Bone marrow (tissue), 2 donors: Measurements from ENCODE around the gene SORBS2.

ENCODE experiments used
- DNase-seq, 2 donors: peaks; one replicate each; lab custom pipeline; 2025; lab: John Stamatoyannopoulos, UW

SORBS2 gene

GRCh38 chr4:185738820-185739219, 73.2 kb downstream of the SORBS2 start:
- no peak for DNase-seq

- no peak for DNase-seq
Measured at GRCh38 chr4:185738038-185738552, 73.9 kb downstream of the SORBS2 start.

- DNase-seq = no peak
Measured at GRCh38 chr4:185737489-185738037, 74.4 kb downstream of the SORBS2 start.

DNA sequence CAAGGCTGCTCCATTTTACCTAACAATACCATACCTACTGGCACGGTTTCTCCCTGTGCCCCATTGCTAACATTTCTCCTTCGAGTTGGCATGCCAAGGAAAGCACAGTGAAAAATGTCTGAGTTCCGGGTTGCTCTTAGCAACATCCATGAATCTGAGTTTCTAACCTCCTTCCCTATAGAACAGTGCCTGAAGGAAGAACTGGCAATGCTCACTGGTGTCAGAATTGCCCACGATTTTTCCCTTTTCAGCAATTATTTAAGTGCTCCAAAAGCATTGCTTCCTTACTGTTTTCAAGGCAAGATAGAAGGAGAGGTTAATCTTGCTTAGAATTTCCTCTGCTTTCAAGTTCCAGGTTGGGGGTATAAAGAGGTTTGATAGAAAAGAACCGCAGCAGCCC, 75.1 kb downstream of the SORBS2 start:
- DNase-seq = no peak

DNA sequence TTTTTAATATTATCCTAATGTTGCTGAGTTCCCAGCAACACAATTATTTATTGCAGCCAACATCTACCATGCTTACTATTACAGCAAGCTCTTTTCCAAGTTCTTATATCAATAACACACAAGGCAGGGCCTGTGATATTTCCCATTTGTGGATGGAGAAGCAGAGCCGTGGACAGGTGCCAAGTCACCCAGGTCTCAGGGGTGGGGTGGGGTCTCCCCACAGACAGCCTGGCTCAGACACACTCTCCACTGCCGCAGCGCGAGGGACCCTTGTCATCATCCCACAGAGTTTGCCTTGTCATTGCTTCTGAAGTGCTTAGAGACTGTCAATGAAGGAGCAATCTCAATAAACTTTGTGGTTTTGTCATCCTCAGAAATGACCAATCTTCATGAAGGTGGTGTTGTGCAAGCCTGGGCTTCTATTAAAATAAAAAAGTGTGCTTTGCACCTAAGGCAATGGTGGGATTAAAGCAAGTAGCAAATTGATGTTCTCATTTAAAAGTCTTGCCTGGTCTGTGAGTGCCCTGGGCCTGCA, 76.1 kb downstream of the SORBS2 start:
- peak in 1 of 2 donors; percentile 22 for DNase-seq

DNA sequence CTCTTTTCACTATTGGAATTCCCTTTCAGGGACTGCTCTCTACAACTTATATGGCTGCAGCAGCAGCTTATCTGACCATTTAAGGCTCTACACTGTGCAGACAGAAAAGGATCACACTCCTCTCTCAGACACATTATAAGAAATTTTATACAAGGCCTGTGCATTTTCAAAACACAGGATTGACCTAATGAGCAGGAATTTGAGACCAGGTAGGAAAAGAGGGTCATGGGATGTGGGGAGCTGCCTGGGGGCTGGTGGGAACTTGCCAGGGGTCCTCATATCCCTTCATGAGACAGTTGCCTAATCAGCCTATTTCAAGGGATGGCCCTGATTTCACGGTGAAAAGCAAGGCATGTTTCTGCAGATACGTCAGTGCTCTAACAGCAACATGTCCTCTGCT, 77.1 kb downstream of the SORBS2 start:
- DNase-seq = no peak

DNA sequence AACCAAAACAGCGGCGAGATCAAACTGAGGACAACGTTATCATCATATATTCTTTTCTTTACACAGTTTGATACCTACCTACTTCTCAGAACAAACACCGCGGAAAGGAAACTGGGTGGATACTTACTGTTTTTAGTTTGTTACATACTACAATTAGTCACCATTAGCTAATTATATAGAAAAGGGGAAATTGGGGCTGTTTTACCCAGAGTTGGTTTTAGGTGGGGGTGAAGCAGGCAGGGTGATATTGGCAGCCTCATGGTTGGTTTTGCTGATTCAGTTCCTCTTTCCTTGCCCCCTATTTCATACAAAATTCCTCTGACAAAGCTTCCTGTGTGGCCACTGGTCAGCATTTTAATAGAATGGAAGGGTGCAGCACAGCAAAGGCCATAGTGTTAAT, 77.8 kb downstream of the SORBS2 start:
- peak in 1 of 2 donors; percentile 7 for DNase-seq

- DNase-seq = no peak
Measured at GRCh38 chr4:185730849-185731608, 81.0 kb downstream of the SORBS2 start.

GRCh38 chr4:185730387-185730786, 81.6 kb downstream of the SORBS2 start:
- no peak for DNase-seq

- no peak for DNase-seq
Measured at GRCh38 chr4:185729391-185729804, 82.6 kb downstream of the SORBS2 start.

GRCh38 chr4:185728893-185729292, 83.1 kb downstream of the SORBS2 start:
- no peak for DNase-seq

GRCh38 chr4:185726931-185727330, 85.1 kb downstream of the SORBS2 start:
- no peak for DNase-seq

DNA sequence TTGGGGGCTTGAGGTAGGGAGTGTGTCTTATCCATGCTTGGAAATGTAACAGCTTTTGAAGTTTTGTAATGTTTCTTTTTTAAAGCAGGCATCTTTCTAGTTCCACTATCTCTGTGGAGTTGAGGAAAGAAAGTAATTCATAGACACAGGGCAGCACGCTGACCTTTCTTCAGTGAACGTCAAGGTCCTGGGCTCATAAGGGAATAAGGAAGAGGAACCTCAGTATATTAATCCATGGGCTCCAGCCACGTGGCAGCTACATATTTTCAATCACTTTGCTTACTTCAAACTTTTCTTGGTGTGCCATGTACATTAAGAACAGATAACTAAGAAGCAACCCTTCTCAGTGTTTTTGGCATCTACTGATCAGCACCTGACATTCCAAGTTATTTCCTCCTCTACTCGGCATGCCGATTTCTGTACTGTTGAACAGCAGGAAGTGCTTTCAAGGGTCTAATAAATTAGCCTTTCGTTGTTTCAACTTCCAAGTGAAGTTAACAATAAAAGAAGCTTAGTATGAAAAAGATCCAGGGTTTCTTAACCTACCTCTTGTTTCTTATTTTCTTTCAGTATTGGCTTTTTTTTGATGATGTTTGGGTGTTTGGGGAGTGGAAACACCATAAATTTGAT, 88.2 kb downstream of the SORBS2 start:
- DNase-seq = no peak

GRCh38 chr4:185722029-185722316, 90.0 kb downstream of the SORBS2 start:
- DNase-seq = no peak

DNA sequence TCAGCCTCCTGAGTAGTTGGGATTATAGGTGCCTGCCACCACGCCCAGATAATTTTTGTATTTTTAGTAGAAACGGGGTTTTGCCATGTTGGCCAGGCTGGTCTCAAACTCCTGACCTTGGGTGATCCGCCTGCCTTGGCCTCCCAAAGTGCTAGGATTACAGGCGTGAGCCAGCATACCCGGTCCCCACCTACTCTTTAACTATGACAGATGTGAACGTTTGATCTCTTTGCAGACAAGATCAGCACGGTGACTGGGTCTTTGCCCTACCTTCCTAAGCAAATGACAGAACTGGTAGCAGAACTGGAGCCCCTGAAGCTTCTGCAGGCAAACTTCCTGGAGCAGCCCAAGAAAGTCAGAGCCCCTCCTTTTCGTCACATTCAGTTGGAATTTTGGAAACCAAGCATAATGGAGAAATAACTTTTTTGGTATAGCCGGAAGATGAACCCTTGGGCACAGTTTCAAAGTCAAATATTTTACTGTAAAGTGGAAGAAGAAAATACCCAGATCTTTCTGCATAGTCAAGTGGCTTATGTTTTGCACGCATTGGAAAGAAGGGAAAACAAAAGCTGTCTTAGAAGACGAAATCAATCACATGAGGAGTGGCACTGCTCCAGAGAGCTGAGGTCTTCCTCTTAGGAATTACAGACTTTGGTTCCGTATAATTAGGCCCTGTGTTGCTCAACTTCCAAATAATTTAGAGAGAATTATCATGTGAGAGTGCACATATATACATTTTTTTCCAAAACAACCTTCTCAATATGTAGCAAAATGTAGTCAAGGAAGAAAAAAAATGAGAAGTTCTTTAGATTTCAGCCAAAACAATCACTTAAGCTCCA, 90.6 kb downstream of the SORBS2 start:
- DNase-seq = no peak

GRCh38 chr4:185719500-185719858, 92.5 kb downstream of the SORBS2 start:
- no peak for DNase-seq

DNA sequence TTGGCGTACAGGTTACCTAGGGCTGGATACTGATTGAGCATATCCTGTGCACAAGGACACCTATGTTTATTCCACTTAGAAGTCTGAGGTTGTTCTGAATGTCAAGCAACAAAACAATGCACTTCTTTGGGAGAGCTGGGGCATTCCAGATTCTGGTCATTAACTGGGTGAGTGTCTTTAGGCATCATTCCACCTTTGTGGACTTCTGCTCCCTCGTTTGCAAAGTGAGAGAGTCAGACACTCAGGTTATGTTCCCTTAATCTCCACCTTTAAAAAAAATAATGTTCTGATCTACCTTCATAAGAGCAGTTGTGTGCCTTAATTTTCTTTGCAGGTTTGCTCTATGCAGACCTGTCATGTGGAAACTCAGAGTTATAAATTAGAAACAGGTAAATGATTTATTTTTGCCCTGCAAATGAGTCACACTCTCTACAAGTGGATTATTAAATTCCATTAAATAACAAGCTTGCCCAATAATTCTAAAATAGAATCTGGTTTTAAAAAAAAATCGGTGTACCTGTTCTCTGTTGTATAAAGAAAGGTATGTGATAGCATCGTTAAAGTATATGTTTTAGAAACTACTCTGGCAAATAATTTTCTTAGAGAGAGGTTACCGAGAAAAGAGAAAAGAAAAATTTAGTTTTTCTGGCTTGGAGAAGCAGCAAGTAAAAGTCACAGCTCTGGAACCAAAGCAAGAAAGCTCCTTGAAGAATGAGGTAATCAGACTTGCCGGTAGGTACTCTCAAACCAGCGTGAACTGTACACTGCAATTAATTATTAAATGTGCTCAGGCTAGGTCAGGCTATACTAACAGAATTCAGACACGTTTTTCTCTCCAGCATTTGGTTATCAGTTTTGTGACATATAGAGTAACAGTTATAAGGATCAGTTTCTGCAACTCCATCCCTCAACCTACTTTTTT, 93.2 kb downstream of the SORBS2 start:
- no peak for DNase-seq

DNA sequence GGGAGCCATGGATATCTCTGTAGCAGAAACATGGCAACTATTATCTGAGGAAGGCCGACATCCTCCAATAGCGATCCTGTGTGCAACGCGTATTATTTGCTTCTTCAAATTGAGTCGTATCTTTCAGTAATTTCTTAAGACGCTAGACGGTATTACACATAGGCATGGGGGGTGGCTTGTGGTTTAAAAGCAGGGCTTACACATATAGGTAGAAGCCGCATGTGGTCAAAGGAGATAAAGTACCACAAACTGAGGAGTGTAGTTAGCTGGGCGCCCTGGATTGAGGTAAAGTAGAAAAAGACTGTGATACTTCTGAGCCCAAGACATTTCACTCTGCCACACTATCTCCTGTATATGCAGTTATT, 94.6 kb downstream of the SORBS2 start:
- no peak for DNase-seq

DNA sequence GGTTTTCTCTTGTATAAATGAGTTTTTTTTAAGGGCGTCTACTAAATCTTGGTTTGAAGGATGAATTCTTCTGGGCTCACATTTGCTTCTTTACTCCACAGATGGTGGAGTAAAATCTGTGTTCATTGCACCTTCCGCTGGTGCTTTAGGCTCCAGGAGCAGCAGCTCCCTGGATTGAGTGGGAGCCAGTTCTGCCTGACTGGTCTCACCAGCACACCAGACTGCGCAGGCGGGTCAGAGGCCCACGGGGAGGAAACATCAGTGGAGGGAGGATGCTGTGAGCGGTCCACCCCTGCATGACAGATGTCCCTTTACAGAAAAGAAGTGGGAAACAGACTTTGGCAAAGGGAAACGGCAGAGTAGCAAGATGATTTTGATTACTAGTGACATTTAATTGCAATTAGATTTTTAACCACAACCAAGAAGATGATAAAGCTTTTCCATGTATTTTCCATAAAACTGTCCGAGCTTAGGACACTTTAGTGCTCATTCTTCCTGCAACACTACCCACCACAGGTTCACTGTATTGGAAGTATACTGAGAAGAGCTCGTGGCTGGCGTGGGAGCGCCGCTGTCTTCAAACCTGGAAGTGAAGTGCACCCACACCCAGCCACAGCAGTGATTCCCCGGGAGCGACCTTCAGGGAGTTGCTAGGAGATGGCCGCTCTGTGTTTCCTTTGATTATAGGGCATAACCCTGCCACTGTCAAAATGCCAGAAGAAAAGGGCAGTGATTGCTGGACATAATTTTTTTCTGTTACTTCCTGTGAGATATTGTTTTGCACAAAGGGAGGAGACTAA, 95.2 kb downstream of the SORBS2 start:
- no peak for DNase-seq

DNA sequence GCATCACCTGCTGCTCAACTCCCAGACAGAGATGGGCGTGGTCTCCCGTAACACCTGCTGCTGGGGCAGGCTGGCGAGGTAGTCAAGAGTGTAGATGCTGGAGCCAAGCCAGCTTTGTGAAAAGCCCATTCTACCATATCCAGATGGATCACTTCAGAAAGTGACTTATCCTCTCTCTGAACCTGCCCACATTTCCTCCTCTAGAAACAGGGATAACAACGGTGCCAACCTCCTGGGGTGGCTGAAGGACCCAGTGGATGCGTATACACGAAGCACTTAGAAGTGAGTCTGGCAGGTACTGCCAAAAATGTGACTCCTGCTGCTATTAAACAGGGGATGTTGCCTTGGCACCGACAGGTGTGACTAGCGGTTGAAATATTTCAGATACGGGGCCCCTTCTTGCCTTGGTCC, 95.8 kb downstream of the SORBS2 start:
- no peak for DNase-seq
